ENCODE results near the gene FAM20B. TPM values are rescaled to one million over a fixed set of nuclear protein-coding genes. Genes with fewer than 3 reads are reported as not detected.

FAM20B gene
- total and polyA plus RNA-seq, 2 of the 13 experiments (the other 11 are each of a cell fraction or from before 2014, with no cell fraction given): 13.8 to 26.9 TPM

- TF ChIP-seq ZNF101 (CRISPR knock-in tag; IDR thresholded peaks at IDR 0.05; ENCODE audit: borderline replicate concordance, low read depth) (no peak), MAFF (IDR thresholded peaks at IDR 0.05; ENCODE audit: low read depth, low read length) (no peak), HOXA7 (CRISPR knock-in tag; IDR thresholded peaks at IDR 0.05) (0 out of 2 replicates have a peak, but pooled peaks have one; percentile 16), ZNF317 (CRISPR knock-in tag; IDR thresholded peaks at IDR 0.05) (no peak), CBX2 (IDR thresholded peaks at IDR 0.05; ENCODE audit: low read depth, low read length) (no peak), CBX2 (CRISPR knock-in tag; IDR thresholded peaks at IDR 0.05; ENCODE audit: low read depth) (no peak), ZBTB2 (CRISPR knock-in tag; IDR thresholded peaks at IDR 0.05; ENCODE audit: low read depth) (no peak), MIER3 (CRISPR knock-in tag; IDR thresholded peaks at IDR 0.05; ENCODE audit: borderline replicate concordance) (no peak), ZMYM4 (CRISPR knock-in tag; IDR thresholded peaks at IDR 0.05) (no peak), ZNF383 (CRISPR knock-in tag; IDR thresholded peaks at IDR 0.05; ENCODE audit: borderline replicate concordance) (no peak), PAWR (CRISPR knock-in tag; IDR thresholded peaks at IDR 0.05; ENCODE audit: borderline replicate concordance) (no peak), CEBPB (IDR thresholded peaks at IDR 0.05; ENCODE audit: borderline replicate concordance, low read depth, low read length) (peak; percentile 77; the same call in 1 of the 2 replicates), SALL1 (CRISPR knock-in tag; IDR thresholded peaks at IDR 0.05) (peak; percentile 71; the same call in 1 of the 2 replicates), ZNF12 (CRISPR knock-in tag; IDR thresholded peaks at IDR 0.05) (no peak), MAX (IDR thresholded peaks at IDR 0.05) (0 out of 2 replicates have a peak, but pooled peaks have one; percentile 23), HOXA3 (CRISPR knock-in tag; IDR thresholded peaks at IDR 0.05) (peak; percentile 11; the same call in 1 of the 2 replicates), FOXJ3 (CRISPR knock-in tag; IDR thresholded peaks at IDR 0.05; ENCODE audit: borderline replicate concordance) (no peak), HES4 (CRISPR knock-in tag; IDR thresholded peaks at IDR 0.05; ENCODE audit: borderline replicate concordance) (no peak), ZNF263 (CRISPR knock-in tag; IDR thresholded peaks at IDR 0.05) (no peak), ZNF414 (CRISPR knock-in tag; IDR thresholded peaks at IDR 0.05) (0 out of 2 replicates have a peak, but pooled peaks have one; percentile 24), CCDC6 (CRISPR knock-in tag; IDR thresholded peaks at IDR 0.05) (no peak), RFX5 (IDR thresholded peaks at IDR 0.05; ENCODE audit: low read depth, low read length) (peak; percentile 61), MBNL3 (CRISPR knock-in tag; conservative IDR thresholded peaks at IDR 0.05) (no peak), SKIL (CRISPR knock-in tag; IDR thresholded peaks at IDR 0.05; ENCODE audit: borderline replicate concordance) (peak; percentile 76), RELA (CRISPR knock-in tag; IDR thresholded peaks at IDR 0.05) (no peak), RFX1 (IDR thresholded peaks at IDR 0.05) (no peak), ZNF7 (CRISPR knock-in tag; IDR thresholded peaks at IDR 0.05) (no peak), PHB2 (IDR thresholded peaks at IDR 0.05; ENCODE audit: partially characterized antibody) (no peak)
Observed at GRCh38 chr1:179089827-179090482, 64.3 kb downstream of the FAM20B start (continued).
